Uterus (tissue), 2 donors: Measurements from ENCODE around the gene CTCFL.

ENCODE experiments used
- CTCF ChIP-seq, 4 experiments: fragments of 200-600 bp in 2 of 4; fragments of 450-650 bp in 2 of 4; sonication (generic) in 2 of 4; IDR thresholded peaks; one replicate each; pipeline ENCODE4 v1.5.1; 2016 to 2019; ENCODE audit warnings: antibody characterized with exemption in 4 of 4, mild to moderate bottlenecking in 2 of 4, moderate library complexity in 1 of 4
- POLR2A ChIP-seq, 2 donors: fragments of 450-650 bp; IDR thresholded peaks; one replicate each; pipeline ENCODE4 v1.6.1; 2016; ENCODE audit warnings: antibody characterized with exemption in 2 of 2, mild to moderate bottlenecking in 1 of 2, moderate library complexity in 1 of 2

- TF ChIP-seq CTCF (IDR thresholded peaks at IDR 0.05), result no peak
- TF ChIP-seq POLR2A (IDR thresholded peaks at IDR 0.05), result no peak
These were observed 55.3 kb downstream of the CTCFL start for GRCh38 chr20:57469418-57470211.
